NCI-H2171 (cell line): ENCODE measurements around the gene VEPH1.
A peak's percentile ranks its signal among the peaks of the same experiment; 100 is the strongest.

Source experiments
- DNase-seq: peaks from one replicate; lab custom pipeline; 2025; lab: John Stamatoyannopoulos, UW

The VEPH1 gene

GRCh38 chr3:157477441-157477840, 25.8 kb downstream of the VEPH1 start:
- DNase-seq, result no peak

DNA sequence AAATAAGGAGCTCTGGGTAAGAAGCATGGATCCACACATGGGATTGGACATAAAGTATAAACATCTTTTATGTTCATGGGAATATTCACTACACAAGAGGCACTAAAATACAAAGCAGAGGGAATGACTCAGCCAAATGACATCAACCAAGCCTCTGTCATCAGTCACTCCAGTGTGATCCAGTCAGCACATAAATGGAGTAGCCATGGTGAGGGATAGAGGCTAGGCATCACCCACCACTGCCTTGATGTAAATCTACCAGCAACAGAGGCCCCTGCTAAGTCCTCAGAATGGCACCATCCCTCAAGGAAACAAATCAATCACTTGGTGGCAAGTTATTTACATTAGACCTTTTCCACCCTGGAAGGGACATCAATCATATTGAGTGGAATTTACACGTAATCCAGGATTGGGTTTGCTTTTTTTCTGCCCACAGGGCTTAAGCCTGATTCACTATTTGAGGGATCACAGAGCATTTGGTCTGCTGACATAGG, 27.2 kb downstream of the VEPH1 start:
- no peak for DNase-seq

- no peak for DNase-seq
Measured at GRCh38 chr3:157472648-157473047, 30.6 kb downstream of the VEPH1 start.

DNA sequence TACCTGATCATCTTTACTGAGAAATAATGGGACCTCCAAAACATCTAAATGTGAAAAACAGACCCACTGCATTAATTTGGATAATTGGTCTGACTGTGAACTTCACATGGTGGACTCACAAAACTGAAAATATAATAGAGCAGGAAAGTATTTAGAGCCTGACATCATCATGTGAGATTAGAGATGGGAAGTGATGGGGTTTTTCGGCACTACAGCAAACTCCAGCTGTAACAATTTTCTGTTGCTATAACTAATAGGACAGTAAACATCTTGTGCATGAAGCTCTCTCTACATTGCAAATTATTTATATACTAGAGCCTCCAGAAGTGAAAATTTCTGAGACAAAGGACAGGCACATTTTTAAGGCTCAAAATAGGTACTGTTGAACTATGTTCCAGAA, 32.2 kb downstream of the VEPH1 start:
- no peak for DNase-seq

DNA sequence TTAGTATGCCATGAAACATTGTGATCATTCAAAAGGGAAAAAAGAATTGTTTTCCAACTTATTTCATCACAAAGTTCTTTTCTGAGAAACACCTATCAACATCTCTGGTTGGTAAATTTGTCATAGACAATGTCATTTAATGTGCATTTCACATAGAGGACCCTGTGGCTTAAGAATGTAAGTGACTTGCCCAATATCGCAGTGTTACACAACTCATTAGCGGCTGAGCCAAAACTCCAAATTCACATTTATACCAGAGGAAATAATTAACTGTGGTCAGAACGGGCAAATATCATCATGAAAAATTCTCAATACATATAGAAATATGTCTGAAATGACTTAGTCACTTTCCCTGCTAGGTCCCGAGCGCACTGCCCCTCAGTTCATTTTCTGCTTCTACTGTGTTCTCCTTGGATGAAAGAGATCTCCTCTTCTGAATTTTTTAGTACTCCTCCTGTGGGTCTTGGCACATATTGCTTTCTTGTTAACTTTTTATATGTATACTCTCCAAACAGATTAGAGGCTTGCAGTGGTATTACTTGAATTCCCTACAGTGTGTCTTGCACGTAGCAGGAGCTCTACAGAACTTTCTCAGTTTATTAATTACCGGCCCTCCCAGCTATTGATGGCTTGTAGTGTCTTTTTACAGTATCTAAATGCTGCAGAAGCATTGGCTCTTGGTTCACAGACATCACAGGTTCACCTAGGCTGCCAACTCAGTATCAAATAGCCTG, 33.5 kb downstream of the VEPH1 start:
- no peak for DNase-seq

DNA sequence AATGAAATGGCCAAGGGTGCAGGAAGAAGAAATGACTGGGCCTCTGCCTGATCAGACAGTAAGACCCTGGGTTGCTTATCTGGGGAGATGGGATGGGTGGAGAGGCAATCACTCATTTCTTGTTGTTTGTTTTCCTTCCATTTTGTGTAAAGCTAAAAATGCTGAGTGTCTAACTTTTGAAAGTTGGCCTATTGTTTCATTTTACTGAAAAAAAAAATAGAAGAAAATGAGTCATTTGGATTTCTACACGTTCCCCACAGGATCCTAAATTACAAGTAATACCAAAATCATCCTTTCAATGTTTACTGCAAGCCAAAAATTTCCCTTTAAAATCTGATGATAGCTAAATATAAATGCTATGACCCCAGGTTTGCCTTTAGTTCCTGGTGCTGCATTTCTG, 36.0 kb downstream of the VEPH1 start:
- no peak for DNase-seq

DNA sequence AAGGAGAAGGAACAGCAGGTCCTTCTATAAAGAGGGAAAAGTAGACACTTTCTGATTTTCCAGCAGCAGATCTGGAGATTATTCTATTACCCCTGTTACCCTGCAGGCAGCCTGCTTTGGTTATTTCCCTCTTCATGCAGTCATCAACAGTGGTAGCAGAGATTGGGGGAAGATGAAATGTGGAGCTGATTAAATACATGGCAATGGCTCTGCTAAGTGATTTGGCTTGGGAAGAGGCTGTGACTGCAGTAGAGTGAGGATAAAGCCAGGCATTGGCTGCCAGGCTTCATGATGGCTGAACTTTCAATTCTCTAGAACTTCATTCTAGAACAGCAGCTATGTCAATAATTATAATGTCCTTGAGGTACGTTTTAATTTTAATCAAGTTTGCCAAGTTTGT, 37.5 kb downstream of the VEPH1 start:
- no peak for DNase-seq

- DNase-seq, result peak; percentile 23
Measured at GRCh38 chr3:157464321-157464720, 38.9 kb downstream of the VEPH1 start.

DNA sequence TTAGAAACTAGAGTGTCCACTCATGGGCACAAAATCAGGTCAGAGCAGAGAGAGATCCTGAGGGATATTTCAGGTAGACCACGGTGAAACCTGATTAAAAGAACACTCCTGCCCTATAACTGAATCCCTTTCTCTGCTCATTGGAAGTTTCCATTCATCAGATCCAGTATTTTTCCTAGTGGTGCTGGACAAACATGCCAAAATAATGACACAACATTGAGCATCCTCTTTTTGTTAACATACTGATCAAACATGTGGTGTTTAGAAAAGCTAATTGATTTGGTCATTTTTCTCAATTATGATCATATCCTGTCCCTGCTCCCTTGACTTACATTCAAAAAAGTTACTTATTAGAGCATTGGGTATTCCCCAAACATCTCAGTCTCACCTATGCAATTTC, 39.4 kb downstream of the VEPH1 start:
- DNase-seq, result no peak

- DNase-seq, result no peak
Measured at GRCh38 chr3:157460253-157460652, 43.0 kb downstream of the VEPH1 start.

- no peak for DNase-seq
Measured at GRCh38 chr3:157459706-157460105, 43.5 kb downstream of the VEPH1 start.

GRCh38 chr3:157453824-157454223, 49.4 kb downstream of the VEPH1 start:
- no peak for DNase-seq

GRCh38 chr3:157452097-157452496, 51.1 kb downstream of the VEPH1 start:
- no peak for DNase-seq

GRCh38 chr3:157447026-157447694, 56.1 kb downstream of the VEPH1 start:
- no peak for DNase-seq

- DNase-seq, result no peak
Measured at GRCh38 chr3:157445857-157446256, 57.4 kb downstream of the VEPH1 start.

GRCh38 chr3:157444797-157445184, 58.4 kb downstream of the VEPH1 start:
- no peak for DNase-seq

GRCh38 chr3:157443905-157444796, 59.1 kb downstream of the VEPH1 start:
- DNase-seq, result no peak

- no peak for DNase-seq
Measured at GRCh38 chr3:157442729-157443128, 60.5 kb downstream of the VEPH1 start.

- no peak for DNase-seq
Measured at GRCh38 chr3:157441102-157441624, 62.1 kb downstream of the VEPH1 start.

DNA sequence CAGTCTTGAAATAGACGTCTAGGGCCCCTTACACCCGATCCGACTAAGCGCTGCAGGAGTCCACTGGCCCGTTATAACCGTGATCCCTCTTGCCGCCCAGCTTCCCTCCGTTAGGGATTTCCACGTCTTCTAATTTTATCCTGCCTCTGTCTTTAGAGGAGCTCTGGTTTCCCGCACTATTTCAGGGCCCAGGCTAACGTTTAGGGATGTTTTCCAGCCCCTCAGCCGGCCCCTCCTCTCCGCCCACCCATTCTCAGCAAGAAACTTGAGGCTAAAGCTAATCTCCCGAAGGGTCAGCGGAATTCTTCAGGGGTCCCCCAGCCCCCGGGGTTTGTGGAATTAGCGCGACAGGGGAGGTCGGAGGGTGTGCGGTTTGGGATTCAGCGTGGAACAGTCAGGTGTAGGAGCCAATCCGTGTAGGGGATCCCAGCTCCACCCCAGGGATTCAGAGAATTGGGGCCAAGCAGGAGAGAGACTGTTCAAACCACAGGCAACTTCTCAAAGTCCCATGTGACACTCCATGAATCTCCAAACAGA, 65.0 kb downstream of the VEPH1 start:
- DNase-seq, result peak; percentile 50

GRCh38 chr3:157436583-157437291, 66.5 kb downstream of the VEPH1 start, which contains the start of gene PTX3:
Gene PTX3, plus strand, starts transcription at chr3:157436850. Its CDS starts 84 bp downstream, at chr3:157436934.
- DNase-seq, result no peak
